ENCODE results near the gene SHROOM2.

SHROOM2 gene

DNA sequence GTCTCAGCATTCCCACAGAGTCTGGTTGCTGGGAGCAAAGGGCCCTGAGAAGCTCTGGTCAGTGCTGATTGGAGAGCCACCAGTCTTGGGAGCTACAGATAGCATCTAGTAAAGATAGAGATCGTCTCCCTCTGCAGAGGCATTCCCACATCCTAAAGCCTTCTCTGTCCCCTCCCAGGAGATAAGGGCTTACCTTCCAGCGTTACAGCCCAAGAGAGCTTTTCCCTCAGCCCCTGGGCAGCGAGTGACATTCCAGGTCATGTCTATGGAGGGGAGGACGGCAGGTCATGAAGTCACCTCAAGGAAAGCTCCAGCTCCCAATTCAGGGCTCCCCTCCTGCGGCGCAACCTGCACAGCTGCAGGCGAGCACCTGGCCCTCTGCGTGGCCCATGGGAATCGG, 210.8 kb downstream of the SHROOM2 start:
- no peak for DNase-seq (ENCODE audit: low read depth in 1 of 2, low spot score in 1 of 2)

DNA sequence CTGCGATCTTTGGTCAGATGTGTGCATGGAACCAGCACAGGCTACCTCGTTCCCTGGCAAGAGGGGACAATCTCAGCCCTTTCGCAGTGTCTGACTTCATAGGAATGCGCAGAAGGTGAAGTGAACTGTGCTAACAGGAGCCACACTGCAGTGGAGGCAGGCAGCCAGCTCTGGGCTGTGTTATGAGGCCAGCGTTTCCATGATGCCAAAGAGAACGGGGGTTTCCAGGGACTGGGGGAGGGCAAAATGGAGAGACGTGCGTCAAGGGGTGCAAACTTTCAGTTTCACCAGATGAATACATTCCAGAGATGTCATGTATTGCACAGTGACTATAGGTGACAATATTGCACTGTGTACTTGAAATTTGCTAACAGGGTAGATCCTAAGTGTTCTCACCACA, 211.3 kb downstream of the SHROOM2 start:
- peak in 1 of 2 donors; percentile 40 for DNase-seq (ENCODE audit: low read depth in 1 of 2, low spot score in 1 of 2)

Data from activated T-helper 1 cell treated with anti-CD3 and anti-CD28 coated beads, Interleukin-2, amount 50 U/mL, for 16 hours (primary cell).